Activated B cell treated with CpG ODN at 0.5 μM for 24 hours (primary cell): ENCODE results near the gene AMBRA1. TPM values are rescaled to one million over a fixed set of nuclear protein-coding genes. Genes with fewer than 3 reads are reported as not detected.

ENCODE experiments used
- ATAC-seq: fragments of 200-7000 bp; cut with Tn5 transposase; one replicate; pipeline ENCODE4 v1.10.0; 2021; ENCODE audit warnings: low read depth, mild to moderate bottlenecking, moderate library complexity
- CTCF ChIA-PET: fragments of 350-600 bp; sonication (Branson Sonifier 250); formaldehyde crosslinking; loops from one replicate; lab custom pipeline; 2021; ENCODE audit warnings: antibody characterized with exemption; lab: Charles Lee
- POLR2A ChIA-PET: fragments of 350-600 bp; sonication (Branson Sonifier 250); formaldehyde crosslinking; loops from one replicate; lab custom pipeline; 2021; ENCODE audit warnings: antibody characterized with exemption; lab: Charles Lee
- DNase-seq: peaks from one replicate; pipeline ENCODE4 v3.0.0; 2022
- H3K27ac Mint-ChIP-seq: one replicate; pipeline ENCODE4 v1.8.0; 2020; ENCODE audit warnings: mixed read lengths
- H3K27me3 Mint-ChIP-seq: one replicate; pipeline ENCODE4 v1.8.0; 2021; ENCODE audit warnings: mixed read lengths
- H3K36me3 Mint-ChIP-seq: one replicate; pipeline ENCODE4 v1.8.0; 2021; ENCODE audit warnings: low read depth, mixed read lengths
- H3K4me1 Mint-ChIP-seq: one replicate; pipeline ENCODE4 v1.8.0; 2021; ENCODE audit warnings: mixed read lengths
- H3K4me3 Mint-ChIP-seq: one replicate; pipeline ENCODE4 v1.8.0; 2020; ENCODE audit warnings: mild to moderate bottlenecking, mixed read lengths
- H3K9me3 Mint-ChIP-seq: one replicate; pipeline ENCODE4 v1.8.0; 2020; ENCODE audit warnings: mixed read lengths
- intact Hi-C: fragments of 100-400 bp; cut with micrococcal nuclease; formaldehyde crosslinking; loops from one replicate; pipeline ENCODE4 v1.15.1; 2024
- total RNA-seq: library from RNA; stranded (reverse); gene quantifications from 2 replicates; pipeline ENCODE4 v1.2.3, GENCODE V29; 2022
- TF ChIP-seq, protein P1 (sequence below): fragments of 200-600 bp; IDR thresholded peaks from one replicate; pipeline ENCODE4 v1.8.0; 2022; ENCODE audit warnings: antibody characterized with exemption, mild to moderate bottlenecking

The AMBRA1 gene
- total RNA-seq, 1 donor from 2014 or later: 39.1 TPM

GRCh38 chr11:46388619-46389449, 205.0 kb downstream of the AMBRA1 start:
- Mint-ChIP-seq H3K9me3 (no peaks in the 10 kb centered on the region), H3K27ac (no peak overlapping the region), H3K27me3 (peaks cover 58% of the 10 kb centered on the region), H3K4me1 (peaks cover 24% of the 10 kb centered on the region), H3K36me3 (no peaks in the 10 kb centered on the region), H3K4me3 (no peak overlapping the region)
- ChIA-PET POLR2A (no interaction called here), CTCF (interaction anchor here (0.7 to 1.6 kb wide), 3 partner anchors 15 to 134 kb away, joined by 3 read pairs; no protein-coding TSS in a partner anchor)
- TF ChIP-seq, protein P1, sequence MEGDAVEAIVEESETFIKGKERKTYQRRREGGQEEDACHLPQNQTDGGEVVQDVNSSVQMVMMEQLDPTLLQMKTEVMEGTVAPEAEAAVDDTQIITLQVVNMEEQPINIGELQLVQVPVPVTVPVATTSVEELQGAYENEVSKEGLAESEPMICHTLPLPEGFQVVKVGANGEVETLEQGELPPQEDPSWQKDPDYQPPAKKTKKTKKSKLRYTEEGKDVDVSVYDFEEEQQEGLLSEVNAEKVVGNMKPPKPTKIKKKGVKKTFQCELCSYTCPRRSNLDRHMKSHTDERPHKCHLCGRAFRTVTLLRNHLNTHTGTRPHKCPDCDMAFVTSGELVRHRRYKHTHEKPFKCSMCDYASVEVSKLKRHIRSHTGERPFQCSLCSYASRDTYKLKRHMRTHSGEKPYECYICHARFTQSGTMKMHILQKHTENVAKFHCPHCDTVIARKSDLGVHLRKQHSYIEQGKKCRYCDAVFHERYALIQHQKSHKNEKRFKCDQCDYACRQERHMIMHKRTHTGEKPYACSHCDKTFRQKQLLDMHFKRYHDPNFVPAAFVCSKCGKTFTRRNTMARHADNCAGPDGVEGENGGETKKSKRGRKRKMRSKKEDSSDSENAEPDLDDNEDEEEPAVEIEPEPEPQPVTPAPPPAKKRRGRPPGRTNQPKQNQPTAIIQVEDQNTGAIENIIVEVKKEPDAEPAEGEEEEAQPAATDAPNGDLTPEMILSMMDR: no peak
- intact Hi-C loops: loop anchor here (1.0 to 5.0 kb wide), 4 partner anchors 140 to 773 kb away; partner anchors contain the start of genes ATG13 and HARBI1
- no peak for DNase-seq
- ATAC-seq: no peak

GRCh38 chr11:46387919-46388618, 205.8 kb downstream of the AMBRA1 start:
- TF ChIP-seq, protein P1: no peak
- H3K27ac Mint-ChIP-seq: no peak overlapping the region
- CTCF ChIA-PET: interaction anchor here (0.8 to 1.6 kb wide), 2 partner anchors 134 to 141 kb away, joined by 3 read pairs; no protein-coding TSS in a partner anchor
- H3K4me3 Mint-ChIP-seq: no peak overlapping the region
- no peak for DNase-seq
- H3K4me1 Mint-ChIP-seq: peaks cover 19% of the 10 kb centered on the region
- intact Hi-C loops: loop anchor here (5.0 kb wide), 1 partner anchor 774 kb away; no protein-coding TSS in a partner anchor
- H3K27me3 Mint-ChIP-seq: peaks cover 63% of the 10 kb centered on the region
- no peaks in the 10 kb centered on the region for H3K9me3 Mint-ChIP-seq
- POLR2A ChIA-PET: no interaction called here
- H3K36me3 Mint-ChIP-seq: no peaks in the 10 kb centered on the region
- no peak for ATAC-seq

GRCh38 chr11:46387456-46387855, 206.4 kb downstream of the AMBRA1 start:
- ATAC-seq (no peak), DNase-seq (no peak)
- Mint-ChIP-seq H3K27ac (no peak overlapping the region), H3K9me3 (no peaks in the 10 kb centered on the region), H3K27me3 (peaks cover 58% of the 10 kb centered on the region), H3K4me3 (no peak overlapping the region), H3K36me3 (no peaks in the 10 kb centered on the region), H3K4me1 (peaks cover 14% of the 10 kb centered on the region)
- CTCF ChIA-PET: interaction anchor here (0.8 to 1.0 kb wide), 2 partner anchors 142 kb away, joined by 3 read pairs; no protein-coding TSS in a partner anchor
- TF ChIP-seq, protein P1: no peak
- intact Hi-C loops: loop anchor here (5.0 kb wide), 1 partner anchor 775 kb away; no protein-coding TSS in a partner anchor
- POLR2A ChIA-PET: no interaction called here

DNA sequence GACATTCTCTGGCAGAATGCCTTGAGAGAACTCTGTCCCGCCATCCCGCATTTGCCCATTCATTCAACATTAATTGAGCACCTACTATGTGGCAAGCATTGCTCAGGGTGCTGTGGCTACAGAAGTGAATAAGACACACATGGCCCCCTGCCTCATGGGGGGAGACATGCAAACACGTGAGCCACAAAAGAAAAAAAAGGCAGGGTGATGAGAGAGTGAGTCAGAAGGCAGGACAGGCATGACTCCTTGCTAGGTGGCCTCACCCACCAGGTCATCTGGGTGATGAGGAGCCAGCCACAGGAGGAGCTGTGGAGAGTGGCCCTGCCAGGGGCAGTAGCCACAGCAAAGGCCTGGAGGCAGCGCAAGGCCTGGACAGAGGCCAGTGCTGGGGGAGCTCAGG, 207.1 kb downstream of the AMBRA1 start:
- no peak overlapping the region for H3K4me3 Mint-ChIP-seq
- H3K27ac Mint-ChIP-seq: no peak overlapping the region
- ATAC-seq: no peak
- TF ChIP-seq, protein P1: no peak
- ChIA-PET POLR2A (no interaction called here), CTCF (interaction anchor here (1.0 kb wide), 1 partner anchor 143 kb away, joined by 3 read pairs; no protein-coding TSS in a partner anchor)
- H3K4me1 Mint-ChIP-seq: peaks cover 17% of the 10 kb centered on the region
- peaks cover 60% of the 10 kb centered on the region for H3K27me3 Mint-ChIP-seq
- no peaks in the 10 kb centered on the region for H3K9me3 Mint-ChIP-seq
- DNase-seq: no peak
- H3K36me3 Mint-ChIP-seq: no peaks in the 10 kb centered on the region
- intact Hi-C loops: loop anchor here (5.0 kb wide), 1 partner anchor 776 kb away; no protein-coding TSS in a partner anchor
